ENCODE measurements around the gene ANKRD40.

The ANKRD40 gene

GRCh38 chr17:50657627-50658026, 50.1 kb downstream of the ANKRD40 start:
- no peak overlapping the region for H3K4me3 ChIP-seq (ENCODE audit: low read depth, low read length)
- TF ChIP-seq, protein P1, sequence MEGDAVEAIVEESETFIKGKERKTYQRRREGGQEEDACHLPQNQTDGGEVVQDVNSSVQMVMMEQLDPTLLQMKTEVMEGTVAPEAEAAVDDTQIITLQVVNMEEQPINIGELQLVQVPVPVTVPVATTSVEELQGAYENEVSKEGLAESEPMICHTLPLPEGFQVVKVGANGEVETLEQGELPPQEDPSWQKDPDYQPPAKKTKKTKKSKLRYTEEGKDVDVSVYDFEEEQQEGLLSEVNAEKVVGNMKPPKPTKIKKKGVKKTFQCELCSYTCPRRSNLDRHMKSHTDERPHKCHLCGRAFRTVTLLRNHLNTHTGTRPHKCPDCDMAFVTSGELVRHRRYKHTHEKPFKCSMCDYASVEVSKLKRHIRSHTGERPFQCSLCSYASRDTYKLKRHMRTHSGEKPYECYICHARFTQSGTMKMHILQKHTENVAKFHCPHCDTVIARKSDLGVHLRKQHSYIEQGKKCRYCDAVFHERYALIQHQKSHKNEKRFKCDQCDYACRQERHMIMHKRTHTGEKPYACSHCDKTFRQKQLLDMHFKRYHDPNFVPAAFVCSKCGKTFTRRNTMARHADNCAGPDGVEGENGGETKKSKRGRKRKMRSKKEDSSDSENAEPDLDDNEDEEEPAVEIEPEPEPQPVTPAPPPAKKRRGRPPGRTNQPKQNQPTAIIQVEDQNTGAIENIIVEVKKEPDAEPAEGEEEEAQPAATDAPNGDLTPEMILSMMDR (IDR thresholded peaks at IDR 0.05; ENCODE audit: low read depth, low read length) = no peak
- TF ChIP-seq POLR2A (IDR thresholded peaks at IDR 0.05; ENCODE audit: extremely low read depth, insufficient read length) (no peak), MYC (IDR thresholded peaks at IDR 0.05; ENCODE audit: low read depth, low read length) (no peak)
- TF ChIP-seq, protein P2, sequence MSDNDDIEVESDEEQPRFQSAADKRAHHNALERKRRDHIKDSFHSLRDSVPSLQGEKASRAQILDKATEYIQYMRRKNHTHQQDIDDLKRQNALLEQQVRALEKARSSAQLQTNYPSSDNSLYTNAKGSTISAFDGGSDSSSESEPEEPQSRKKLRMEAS (IDR thresholded peaks at IDR 0.05; ENCODE audit: low read depth, low read length) = no peak
- DNase-seq (ENCODE audit: low read depth) = no peak

DNA sequence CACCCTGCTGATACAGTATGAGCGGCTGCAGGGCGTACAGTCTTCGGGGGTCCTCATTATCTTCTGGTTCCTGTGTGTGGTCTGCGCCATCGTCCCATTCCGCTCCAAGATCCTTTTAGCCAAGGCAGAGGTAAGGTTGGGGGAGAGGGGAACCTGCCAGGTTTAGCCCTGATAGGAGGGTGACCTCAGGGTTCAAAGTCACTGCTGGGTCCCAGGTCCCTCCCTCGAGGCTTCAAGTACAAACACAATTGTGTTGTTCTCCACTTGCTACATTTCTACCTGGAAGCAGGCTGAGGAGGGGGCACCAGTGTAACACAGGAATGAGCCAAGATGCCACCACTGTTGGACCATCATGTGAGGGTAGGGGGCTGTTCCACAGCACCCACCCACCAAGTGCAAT, 50.7 kb downstream of the ANKRD40 start:
- TF ChIP-seq POLR2A (IDR thresholded peaks at IDR 0.05; ENCODE audit: extremely low read depth, insufficient read length) (no peak), MYC (IDR thresholded peaks at IDR 0.05; ENCODE audit: low read depth, low read length) (no peak)
- TF ChIP-seq, protein P1 (IDR thresholded peaks at IDR 0.05; ENCODE audit: low read depth, low read length) = no peak
- TF ChIP-seq, protein P2 (IDR thresholded peaks at IDR 0.05; ENCODE audit: low read depth, low read length) = no peak
- no peak for DNase-seq (ENCODE audit: low read depth)
- no peak overlapping the region for H3K4me3 ChIP-seq (ENCODE audit: low read depth, low read length)

DNA sequence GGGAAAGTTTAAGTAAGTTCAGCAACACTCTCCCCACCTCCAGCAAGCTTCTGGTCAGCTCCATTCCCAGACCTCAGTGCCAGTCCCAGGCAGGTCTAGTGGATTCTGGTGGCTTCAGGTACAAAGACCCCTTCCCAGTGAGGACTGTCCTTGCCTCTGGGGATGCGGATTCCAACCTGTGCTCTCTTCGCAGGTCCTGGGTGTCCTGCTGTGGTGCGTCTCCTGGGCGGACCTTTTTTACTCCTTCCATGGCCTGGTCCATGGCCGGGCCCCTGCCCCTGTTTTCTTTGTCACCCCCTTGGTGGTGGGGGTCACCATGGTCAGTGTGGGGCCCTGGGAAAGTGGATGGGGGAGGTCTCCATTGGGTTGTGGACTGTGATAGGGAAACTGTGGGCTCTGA, 51.2 kb downstream of the ANKRD40 start:
- no peak for DNase-seq (ENCODE audit: low read depth)
- TF ChIP-seq MYC (IDR thresholded peaks at IDR 0.05; ENCODE audit: low read depth, low read length) = no peak
- TF ChIP-seq, protein P1 (IDR thresholded peaks at IDR 0.05; ENCODE audit: low read depth, low read length) = no peak
- TF ChIP-seq, protein P2 (IDR thresholded peaks at IDR 0.05; ENCODE audit: low read depth, low read length) = no peak
- no peak for TF ChIP-seq POLR2A (IDR thresholded peaks at IDR 0.05; ENCODE audit: extremely low read depth, insufficient read length)

GRCh38 chr17:50653738-50654137, 54.0 kb downstream of the ANKRD40 start:
- DNase-seq (ENCODE audit: low read depth) = no peak
- no peak overlapping the region for H3K4me3 ChIP-seq (ENCODE audit: low read depth, low read length)
- TF ChIP-seq, protein P2 (IDR thresholded peaks at IDR 0.05; ENCODE audit: low read depth, low read length) = no peak
- TF ChIP-seq, protein P1 (IDR thresholded peaks at IDR 0.05; ENCODE audit: low read depth, low read length) = no peak
- TF ChIP-seq POLR2A (IDR thresholded peaks at IDR 0.05; ENCODE audit: extremely low read depth, insufficient read length) (no peak), MYC (IDR thresholded peaks at IDR 0.05; ENCODE audit: low read depth, low read length) (no peak)

More for the DNA sequence above, 51.2 kb downstream of the ANKRD40 start:
- no peak overlapping the region for H3K4me3 ChIP-seq (ENCODE audit: low read depth, low read length)

GRCh38 chr17:50651661-50652060, 56.1 kb downstream of the ANKRD40 start:
- DNase-seq (ENCODE audit: low read depth) = no peak
- H3K4me3 ChIP-seq (ENCODE audit: low read depth, low read length) = no peak overlapping the region
- TF ChIP-seq POLR2A (IDR thresholded peaks at IDR 0.05; ENCODE audit: extremely low read depth, insufficient read length) (no peak), MYC (IDR thresholded peaks at IDR 0.05; ENCODE audit: low read depth, low read length) (no peak)
- TF ChIP-seq, protein P2 (IDR thresholded peaks at IDR 0.05; ENCODE audit: low read depth, low read length) = no peak
- TF ChIP-seq, protein P1 (IDR thresholded peaks at IDR 0.05; ENCODE audit: low read depth, low read length) = no peak
